ENCODE measurements around the gene KIAA1549. TPM values are rescaled to one million over a fixed set of nuclear protein-coding genes. Genes with fewer than 3 reads are reported as not detected.

The KIAA1549 gene
- total and polyA plus RNA-seq, 9 of the 15 experiments (the other 6 are each of a cell fraction or from before 2014, with no cell fraction given): 0.01 to 0.29 (median 0.07) TPM

- no peak for TF ChIP-seq ZNF609 (CRISPR knock-in tag; IDR thresholded peaks at IDR 0.05; ENCODE audit: borderline replicate concordance)
- TF ChIP-seq GATAD2B (IDR thresholded peaks at IDR 0.05; ENCODE audit: borderline replicate concordance): no peak; the same call in 1 of the 2 replicates
- TF ChIP-seq TRIM24 (IDR thresholded peaks at IDR 0.05): no peak
- no peak for TF ChIP-seq TAL1 (IDR thresholded peaks at IDR 0.05)
- no peak for TF ChIP-seq NFE2 (IDR thresholded peaks at IDR 0.05; ENCODE audit: low read depth)
- no peak; the same call in 1 of the 2 replicates for TF ChIP-seq MAX (CRISPR knock-in tag; IDR thresholded peaks at IDR 0.05)
- TF ChIP-seq HNRNPL (IDR thresholded peaks at IDR 0.05; ENCODE audit: low read depth, low read length): no peak
- no peak for TF ChIP-seq PHF21A (IDR thresholded peaks at IDR 0.05; ENCODE audit: borderline replicate concordance, low read depth)
- TF ChIP-seq KDM5B (IDR thresholded peaks at IDR 0.05; ENCODE audit: insufficient replicate concordance, low read depth, low read length): no peak
- no peak for TF ChIP-seq GTF2A2 (tag; IDR thresholded peaks at IDR 0.05)
- TF ChIP-seq FOXA3 (CRISPR knock-in tag; conservative IDR thresholded peaks at IDR 0.05 in 1 of 2, IDR thresholded peaks at IDR 0.05 in 1 of 2): peak in 1 of 2 experiments; percentile 59; a peak in 2 of 4 replicates
- no peak; the same call in 1 of the 2 replicates for TF ChIP-seq TEAD2 (tag; IDR thresholded peaks at IDR 0.05)
- TF ChIP-seq, protein P1, sequence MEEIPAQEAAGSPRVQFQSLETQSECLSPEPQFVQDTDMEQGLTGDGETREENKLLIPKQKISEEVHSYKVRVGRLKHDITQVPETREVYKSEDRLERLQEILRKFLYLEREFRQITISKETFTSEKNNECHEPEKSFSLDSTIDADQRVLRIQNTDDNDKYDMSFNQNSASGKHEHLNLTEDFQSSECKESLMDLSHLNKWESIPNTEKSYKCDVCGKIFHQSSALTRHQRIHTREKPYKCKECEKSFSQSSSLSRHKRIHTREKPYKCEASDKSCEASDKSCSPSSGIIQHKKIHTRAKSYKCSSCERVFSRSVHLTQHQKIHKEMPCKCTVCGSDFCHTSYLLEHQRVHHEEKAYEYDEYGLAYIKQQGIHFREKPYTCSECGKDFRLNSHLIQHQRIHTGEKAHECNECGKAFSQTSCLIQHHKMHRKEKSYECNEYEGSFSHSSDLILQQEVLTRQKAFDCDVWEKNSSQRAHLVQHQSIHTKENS (CRISPR knock-in tag; IDR thresholded peaks at IDR 0.05): no peak
- TF ChIP-seq GABPA (tag; conservative IDR thresholded peaks at IDR 0.05; ENCODE audit: low read depth): peak; percentile 61
- peak; percentile 52; the same call in 1 of the 2 replicates for TF ChIP-seq FOXM1 (IDR thresholded peaks at IDR 0.05; ENCODE audit: low read depth)
- TF ChIP-seq FOXM1 (CRISPR knock-in tag; IDR thresholded peaks at IDR 0.05; ENCODE audit: low read depth): no peak
- peak; percentile 45 to 77; a peak in 3 of 4 replicates for TF ChIP-seq TEAD1 (CRISPR knock-in tag; IDR thresholded peaks at IDR 0.05)
- no peak for TF ChIP-seq CBFA2T2 (conservative IDR thresholded peaks at IDR 0.05)
- TF ChIP-seq NR2F6 (CRISPR knock-in tag; IDR thresholded peaks at IDR 0.05): no peak
- no peak for TF ChIP-seq ZBTB1 (CRISPR knock-in tag; IDR thresholded peaks at IDR 0.05; ENCODE audit: borderline replicate concordance, low read depth)
- no peak for TF ChIP-seq ZNF217 (CRISPR knock-in tag; IDR thresholded peaks at IDR 0.05)
- TF ChIP-seq STAT5B (CRISPR knock-in tag; IDR thresholded peaks at IDR 0.05): no peak
- TF ChIP-seq NUFIP1 (IDR thresholded peaks at IDR 0.05; ENCODE audit: partially characterized antibody): no peak
- TF ChIP-seq MYNN (IDR thresholded peaks at IDR 0.05): no peak
- no peak for TF ChIP-seq MYNN (CRISPR knock-in tag; IDR thresholded peaks at IDR 0.05)
Observed at GRCh38 chr7:138886501-138886917, 94.7 kb downstream of the KIAA1549 start (continued).
